Measurements from ENCODE around the gene MADD. TPM values are rescaled to one million over a fixed set of nuclear protein-coding genes. Genes with fewer than 3 reads are reported as not detected.

MADD gene
- total and polyA plus RNA-seq, 2 donors (not counting 3 experiments of a cell fraction or from before 2014, with no cell fraction given): 35.3 to 36.8 TPM

GRCh38 chr11:47361419-47361818, 91.5 kb downstream of the MADD start:
- CTCF ChIA-PET: interaction anchor here (0.9 kb wide), 1 partner anchor 13 kb away, joined by 3 read pairs; no protein-coding TSS in a partner anchor
- intact Hi-C loops (cut with micrococcal nuclease) (no loop called here), dilution Hi-C loops (cut with MboI; ENCODE audit: extremely low pct_ligation_motif_present, low sequenced_read_pairs) (no loop called here)
- Histone ChIP-seq H3K9ac (replicated peaks; ENCODE audit: extremely low read depth, insufficient read depth, low read length) (no peak overlapping the region), H3K27ac (ENCODE audit: insufficient read depth, low read depth, low read length) (no peak overlapping the region), H3K4me1 (ENCODE audit: control insufficient read depth, extremely low read depth, insufficient read depth, low read length) (no peaks in the 10 kb centered on the region), H3K36me3 (ENCODE audit: control insufficient read depth in 2 of 2, extremely low read depth in 1 of 2, insufficient read depth in 2 of 2, low read length in 2 of 2) (no peaks in the 10 kb centered on the region), H3K79me2 (ENCODE audit: control insufficient read depth, insufficient read depth, low read length) (no peaks in the 10 kb centered on the region), H2AFZ (ENCODE audit: low read depth, low read length) (no peak overlapping the region), H4K20me1 (replicated peaks; ENCODE audit: control insufficient read depth, extremely low read depth, insufficient read depth, low read length) (no peaks in the 10 kb centered on the region), H3K27me3 (ENCODE audit: control insufficient read depth in 2 of 2, insufficient read depth in 2 of 2, low read length in 2 of 2) (no peaks in the 10 kb centered on the region), H3K4me3 (replicated peaks in 1 of 3; ENCODE audit: insufficient read depth in 1 of 3, low read depth in 1 of 3, low read length in 3 of 3) (no peak overlapping the region), H3K9me1 (replicated peaks; ENCODE audit: control insufficient read depth, extremely low read depth, insufficient read depth, low read length) (no peaks in the 10 kb centered on the region), H3K4me2 (ENCODE audit: insufficient read depth, low read length) (no peak overlapping the region), H3K9me3 (replicated peaks; ENCODE audit: control insufficient read depth, insufficient read depth, low read length) (no peaks in the 10 kb centered on the region)
- FAIRE-seq (no peak), DNase-seq (ENCODE audit: low read depth, low spot score) (no peak)
- no TSS peak for BruUV-seq (replicated peaks)
- TF ChIP-seq, protein P1, sequence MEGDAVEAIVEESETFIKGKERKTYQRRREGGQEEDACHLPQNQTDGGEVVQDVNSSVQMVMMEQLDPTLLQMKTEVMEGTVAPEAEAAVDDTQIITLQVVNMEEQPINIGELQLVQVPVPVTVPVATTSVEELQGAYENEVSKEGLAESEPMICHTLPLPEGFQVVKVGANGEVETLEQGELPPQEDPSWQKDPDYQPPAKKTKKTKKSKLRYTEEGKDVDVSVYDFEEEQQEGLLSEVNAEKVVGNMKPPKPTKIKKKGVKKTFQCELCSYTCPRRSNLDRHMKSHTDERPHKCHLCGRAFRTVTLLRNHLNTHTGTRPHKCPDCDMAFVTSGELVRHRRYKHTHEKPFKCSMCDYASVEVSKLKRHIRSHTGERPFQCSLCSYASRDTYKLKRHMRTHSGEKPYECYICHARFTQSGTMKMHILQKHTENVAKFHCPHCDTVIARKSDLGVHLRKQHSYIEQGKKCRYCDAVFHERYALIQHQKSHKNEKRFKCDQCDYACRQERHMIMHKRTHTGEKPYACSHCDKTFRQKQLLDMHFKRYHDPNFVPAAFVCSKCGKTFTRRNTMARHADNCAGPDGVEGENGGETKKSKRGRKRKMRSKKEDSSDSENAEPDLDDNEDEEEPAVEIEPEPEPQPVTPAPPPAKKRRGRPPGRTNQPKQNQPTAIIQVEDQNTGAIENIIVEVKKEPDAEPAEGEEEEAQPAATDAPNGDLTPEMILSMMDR (IDR thresholded peaks at IDR 0.05; ENCODE audit: extremely low read depth in 1 of 2, insufficient read depth in 1 of 2, low read depth in 1 of 2, low read length in 2 of 2): no peak
- TF ChIP-seq MYC (IDR thresholded peaks at IDR 0.05; ENCODE audit: low read depth, low read length): no peak
- TF ChIP-seq, protein P2, sequence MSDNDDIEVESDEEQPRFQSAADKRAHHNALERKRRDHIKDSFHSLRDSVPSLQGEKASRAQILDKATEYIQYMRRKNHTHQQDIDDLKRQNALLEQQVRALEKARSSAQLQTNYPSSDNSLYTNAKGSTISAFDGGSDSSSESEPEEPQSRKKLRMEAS (IDR thresholded peaks at IDR 0.05; ENCODE audit: insufficient read depth, insufficient read length): no peak
- POLR2A ChIA-PET: no interaction called here

- H3K79me2 ChIP-seq (ENCODE audit: control insufficient read depth, insufficient read depth, low read length): no peaks in the 10 kb centered on the region
- H3K27ac ChIP-seq (ENCODE audit: insufficient read depth, low read depth, low read length): no peak overlapping the region
- POLR2A ChIA-PET: no interaction called here
- H3K9me3 ChIP-seq (replicated peaks; ENCODE audit: control insufficient read depth, insufficient read depth, low read length): no peaks in the 10 kb centered on the region
- H3K36me3 ChIP-seq (ENCODE audit: control insufficient read depth in 2 of 2, extremely low read depth in 1 of 2, insufficient read depth in 2 of 2, low read length in 2 of 2): no peaks in the 10 kb centered on the region
- no peak overlapping the region for H3K9ac ChIP-seq (replicated peaks; ENCODE audit: extremely low read depth, insufficient read depth, low read length)
- TF ChIP-seq GATA2 (IDR thresholded peaks at IDR 0.05; ENCODE audit: insufficient read depth, insufficient read length, low read depth, low read length): no peak
- no peak for TF ChIP-seq EZH2 (IDR thresholded peaks at IDR 0.05; ENCODE audit: borderline replicate concordance, low read depth, low read length, severe bottlenecking)
- TF ChIP-seq POLR2AphosphoS5 (IDR thresholded peaks at IDR 0.05; ENCODE audit: insufficient read depth, low read depth, low read length): no peak
- TF ChIP-seq, protein P2 (IDR thresholded peaks at IDR 0.05; ENCODE audit: insufficient read depth, insufficient read length): no peak
- TF ChIP-seq FOS (IDR thresholded peaks at IDR 0.05; ENCODE audit: borderline replicate concordance, insufficient read depth, low read length): no peak
- TF ChIP-seq POLR2A (IDR thresholded peaks at IDR 0.05; ENCODE audit: low read depth, low read length): no peak
- TF ChIP-seq, protein P1 (IDR thresholded peaks at IDR 0.05; ENCODE audit: extremely low read depth in 1 of 2, insufficient read depth in 1 of 2, low read depth in 1 of 2, low read length in 2 of 2): no peak
- no peak for TF ChIP-seq JUN (IDR thresholded peaks at IDR 0.05; ENCODE audit: borderline replicate concordance, insufficient read depth, insufficient read length, low read depth)
- TF ChIP-seq MYC (IDR thresholded peaks at IDR 0.05; ENCODE audit: low read depth, low read length): no peak
- H3K4me3 ChIP-seq (replicated peaks in 1 of 3; ENCODE audit: insufficient read depth in 1 of 3, low read depth in 1 of 3, low read length in 3 of 3): no peak overlapping the region
- no peaks in the 10 kb centered on the region for H3K9me1 ChIP-seq (replicated peaks; ENCODE audit: control insufficient read depth, extremely low read depth, insufficient read depth, low read length)
- dilution Hi-C loops (cut with MboI; ENCODE audit: extremely low pct_ligation_motif_present, low sequenced_read_pairs) (no loop called here), intact Hi-C loops (cut with micrococcal nuclease) (no loop called here)
- no peak overlapping the region for H3K4me2 ChIP-seq (ENCODE audit: insufficient read depth, low read length)
- peaks cover 2 to 4% of the 10 kb centered on the region in 2 experiments for H3K27me3 ChIP-seq (ENCODE audit: control insufficient read depth in 2 of 2, insufficient read depth in 2 of 2, low read length in 2 of 2)
- H4K20me1 ChIP-seq (replicated peaks; ENCODE audit: control insufficient read depth, extremely low read depth, insufficient read depth, low read length): no peaks in the 10 kb centered on the region
- no TSS peak for BruUV-seq (replicated peaks)
- CTCF ChIA-PET: no interaction called here
- FAIRE-seq (no peak), DNase-seq (ENCODE audit: low read depth, low spot score) (no peak)
- no peaks in the 10 kb centered on the region for H3K4me1 ChIP-seq (ENCODE audit: control insufficient read depth, extremely low read depth, insufficient read depth, low read length)
- no peak overlapping the region for H2AFZ ChIP-seq (ENCODE audit: low read depth, low read length)
These were observed 96.1 kb downstream of the MADD start for GRCh38 chr11:47366020-47366490.

Measured in endothelial cell of umbilical vein (primary cell).